ENCODE data around the gene IL26.

IL26 gene

DNA sequence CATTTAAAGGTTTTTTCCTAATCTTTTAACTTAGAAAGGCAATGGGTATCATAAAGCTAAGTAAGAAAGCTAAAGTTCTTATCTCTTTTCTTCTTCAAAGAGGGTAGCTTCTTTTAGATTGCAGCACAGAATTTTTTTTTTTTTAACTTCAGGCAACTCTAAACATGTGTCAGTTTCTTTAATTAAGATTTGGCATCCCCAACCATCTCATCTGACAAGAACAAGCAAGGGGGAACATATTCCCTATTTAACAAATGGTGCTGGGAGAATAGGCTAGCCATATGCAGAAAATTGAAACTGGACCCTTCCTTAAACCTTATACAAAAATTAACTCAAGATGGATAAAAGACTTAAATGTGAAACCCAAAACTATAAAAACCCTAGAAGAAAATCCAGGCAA lies 51.8 kb downstream of the IL26 start:
- POLR2A ChIA-PET, result no interaction called here
- TF ChIP-seq, protein P1, sequence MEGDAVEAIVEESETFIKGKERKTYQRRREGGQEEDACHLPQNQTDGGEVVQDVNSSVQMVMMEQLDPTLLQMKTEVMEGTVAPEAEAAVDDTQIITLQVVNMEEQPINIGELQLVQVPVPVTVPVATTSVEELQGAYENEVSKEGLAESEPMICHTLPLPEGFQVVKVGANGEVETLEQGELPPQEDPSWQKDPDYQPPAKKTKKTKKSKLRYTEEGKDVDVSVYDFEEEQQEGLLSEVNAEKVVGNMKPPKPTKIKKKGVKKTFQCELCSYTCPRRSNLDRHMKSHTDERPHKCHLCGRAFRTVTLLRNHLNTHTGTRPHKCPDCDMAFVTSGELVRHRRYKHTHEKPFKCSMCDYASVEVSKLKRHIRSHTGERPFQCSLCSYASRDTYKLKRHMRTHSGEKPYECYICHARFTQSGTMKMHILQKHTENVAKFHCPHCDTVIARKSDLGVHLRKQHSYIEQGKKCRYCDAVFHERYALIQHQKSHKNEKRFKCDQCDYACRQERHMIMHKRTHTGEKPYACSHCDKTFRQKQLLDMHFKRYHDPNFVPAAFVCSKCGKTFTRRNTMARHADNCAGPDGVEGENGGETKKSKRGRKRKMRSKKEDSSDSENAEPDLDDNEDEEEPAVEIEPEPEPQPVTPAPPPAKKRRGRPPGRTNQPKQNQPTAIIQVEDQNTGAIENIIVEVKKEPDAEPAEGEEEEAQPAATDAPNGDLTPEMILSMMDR (IDR thresholded peaks at IDR 0.05; ENCODE audit: insufficient read depth, low read length, missing control alignments), result no peak
- no peak for DNase-seq (ENCODE audit: low read depth, low spot score)
- H3K4me3 ChIP-seq (ENCODE audit: low read depth, low read length), result no peak overlapping the region
- CTCF ChIA-PET, result interaction anchor here (1.5 kb wide), 1 partner anchor 15 kb away, joined by 5 read pairs; the partner anchor contains the start of gene IFNG

DNA sequence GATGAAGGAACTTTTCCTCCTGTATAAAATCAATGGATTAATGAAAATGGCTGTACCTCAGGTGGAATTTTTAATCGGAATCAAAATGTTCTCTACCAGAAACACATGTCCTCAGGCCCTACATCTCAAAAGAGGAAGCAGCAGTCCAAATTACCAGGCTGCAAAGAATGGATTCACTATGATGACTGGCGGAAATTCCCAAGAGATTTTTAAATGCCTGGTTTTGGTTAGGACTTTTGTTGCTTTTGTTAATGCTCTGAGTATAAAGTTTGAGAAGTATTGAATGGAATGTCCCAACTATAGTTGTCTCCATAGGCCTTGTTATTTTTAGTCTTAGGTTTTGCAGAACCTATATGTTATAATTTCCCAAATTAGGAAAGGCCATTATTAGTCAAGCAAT lies 54.9 kb downstream of the IL26 start:
- DNase-seq (ENCODE audit: low read depth, low spot score), result no peak
- POLR2A ChIA-PET, result no interaction called here
- TF ChIP-seq, protein P1 (IDR thresholded peaks at IDR 0.05; ENCODE audit: insufficient read depth, low read length, missing control alignments), result no peak
- no peak overlapping the region for H3K4me3 ChIP-seq (ENCODE audit: low read depth, low read length)
- CTCF ChIA-PET, result no interaction called here

DNA sequence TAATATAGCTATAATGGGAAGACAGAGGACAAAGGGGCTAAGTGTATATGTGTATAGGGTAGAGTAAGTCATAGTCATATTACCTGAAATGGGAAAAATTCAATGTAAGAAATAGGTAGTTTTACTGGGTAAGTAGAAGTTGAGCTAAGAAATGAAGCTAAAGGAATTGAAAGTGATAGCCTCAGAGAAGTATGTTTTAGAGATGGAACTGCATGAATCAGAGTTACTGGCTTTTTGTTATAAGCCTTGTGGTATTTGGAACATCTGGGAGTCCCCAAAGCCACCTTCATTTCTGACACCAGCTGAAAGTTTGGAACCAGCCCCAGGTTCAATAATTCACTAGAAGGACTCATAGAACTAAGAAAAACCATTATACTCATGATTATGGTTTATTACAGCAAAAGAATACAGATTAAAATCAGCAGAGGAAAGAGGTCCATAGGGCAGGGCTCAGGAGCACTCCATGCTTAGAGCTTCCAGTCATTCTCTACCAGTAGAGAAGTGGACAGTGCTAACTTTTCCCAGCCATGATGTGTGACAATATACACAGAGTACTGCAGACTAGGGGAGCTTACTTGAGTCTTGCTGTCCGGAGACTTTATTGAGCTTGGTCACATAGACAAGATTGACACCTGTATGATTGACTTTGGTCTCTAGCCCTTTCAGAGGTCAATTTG lies 56.3 kb downstream of the IL26 start:
- no peak for DNase-seq (ENCODE audit: low read depth, low spot score)
- POLR2A ChIA-PET, result interaction anchor here (0.5 kb wide), 1 partner anchor 21 kb away, joined by 3 read pairs; no protein-coding TSS in a partner anchor
- H3K4me3 ChIP-seq (ENCODE audit: low read depth, low read length), result no peak overlapping the region
- CTCF ChIA-PET, result interaction anchor here (1.3 to 1.6 kb wide), 2 partner anchors 11 to 129 kb away, joined by 4 to 5 read pairs; no protein-coding TSS in a partner anchor
- TF ChIP-seq, protein P1 (IDR thresholded peaks at IDR 0.05; ENCODE audit: insufficient read depth, low read length, missing control alignments), result no peak

DNA sequence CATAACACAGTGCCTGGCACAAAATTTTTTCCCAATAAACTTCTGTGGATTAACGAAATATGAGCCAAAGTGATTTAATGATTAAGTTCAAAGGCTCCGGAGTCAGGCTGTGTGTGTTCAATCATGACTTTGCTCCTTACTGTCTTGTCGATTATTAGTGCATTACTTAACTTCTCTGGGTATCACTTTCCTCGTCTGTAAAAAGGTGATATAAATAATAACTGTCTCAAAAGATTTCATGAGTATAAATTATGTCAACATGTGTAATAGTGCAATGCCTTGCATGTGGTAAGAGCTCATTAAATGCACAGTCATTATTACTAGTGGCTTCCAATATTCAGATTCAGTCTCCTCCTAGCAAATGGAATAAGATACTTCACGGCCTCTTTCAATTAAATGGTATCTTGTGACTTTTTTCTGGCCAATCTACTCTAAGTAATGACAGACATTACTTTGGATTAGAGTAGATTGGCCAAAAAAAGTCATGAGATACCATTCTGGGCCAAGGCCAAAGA lies 59.2 kb downstream of the IL26 start:
- ChIA-PET CTCF (no interaction called here), POLR2A (no interaction called here)
- no peak overlapping the region for H3K4me3 ChIP-seq (ENCODE audit: low read depth, low read length)
- no peak for DNase-seq (ENCODE audit: low read depth, low spot score)
- TF ChIP-seq, protein P1 (IDR thresholded peaks at IDR 0.05; ENCODE audit: insufficient read depth, low read length, missing control alignments), result no peak

DNA sequence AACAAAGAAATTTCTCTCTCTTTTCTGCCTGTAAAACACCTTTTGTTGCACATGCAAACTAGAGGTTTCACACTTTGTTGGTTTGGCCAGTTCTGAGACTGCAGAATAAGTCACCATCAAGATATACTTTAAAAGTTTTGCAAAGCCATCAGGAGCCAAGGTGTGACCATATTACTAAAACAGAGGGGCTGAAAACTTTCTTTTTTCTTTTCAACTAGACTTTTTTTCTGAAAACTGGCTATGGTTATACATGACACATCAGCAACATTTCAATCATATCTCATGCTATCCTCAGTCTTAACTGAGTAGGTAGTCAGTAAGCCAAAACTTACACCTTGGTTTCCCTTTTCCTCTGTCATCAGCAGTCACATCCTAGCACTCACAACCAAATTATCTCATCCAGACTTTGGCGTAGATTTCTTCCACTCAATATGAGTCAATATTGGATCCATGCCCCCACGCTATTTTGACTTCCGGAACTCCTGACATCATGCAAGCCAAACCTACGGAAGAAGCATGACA lies 62.0 kb downstream of the IL26 start:
- TF ChIP-seq, protein P1 (IDR thresholded peaks at IDR 0.05; ENCODE audit: insufficient read depth, low read length, missing control alignments), result no peak
- no peak overlapping the region for H3K4me3 ChIP-seq (ENCODE audit: low read depth, low read length)
- ChIA-PET POLR2A (no interaction called here), CTCF (no interaction called here)
- no peak for DNase-seq (ENCODE audit: low read depth, low spot score)

DNA sequence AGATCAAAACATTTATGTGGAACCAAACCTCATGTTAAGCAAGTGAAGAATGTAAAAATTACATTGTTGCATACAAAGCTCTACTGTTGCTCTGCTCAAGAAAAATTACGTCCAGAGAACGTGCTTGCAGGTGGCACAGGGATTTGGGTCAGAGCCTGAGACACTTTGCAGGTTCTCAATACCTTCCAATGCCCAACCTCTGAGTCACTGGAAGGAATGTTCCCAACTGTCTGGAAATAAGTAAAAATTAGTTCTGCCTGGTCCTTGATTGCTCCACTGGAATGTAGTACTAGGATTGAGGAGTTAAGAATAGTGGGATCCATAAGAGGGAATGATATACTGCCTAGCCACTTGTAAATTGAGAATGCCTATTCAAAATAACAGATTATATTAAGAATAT lies 63.2 kb downstream of the IL26 start:
- no peak overlapping the region for H3K4me3 ChIP-seq (ENCODE audit: low read depth, low read length)
- TF ChIP-seq, protein P1 (IDR thresholded peaks at IDR 0.05; ENCODE audit: insufficient read depth, low read length, missing control alignments), result no peak
- ChIA-PET CTCF (no interaction called here), POLR2A (no interaction called here)
- no peak for DNase-seq (ENCODE audit: low read depth, low spot score)
